NCI-H1092 treated with DMSO at 0.1 percent for 48 hours (cell line): Measurements from ENCODE around the gene TAS2R30.
"Not testable (repeated sequence)": the region's sequence is repeated elsewhere in the genome, so short reads cannot be mapped to it uniquely, and the experiment has no call there.

Experiments
- DNase-seq: peaks from one replicate; lab custom pipeline; 2025; lab: John Stamatoyannopoulos, UW

TAS2R30 gene

GRCh38 chr12:11130382-11130781 is 4.1 kb downstream of the TAS2R30 start:
- no peak for DNase-seq

GRCh38 chr12:11114130-11114529 is 20.3 kb downstream of the TAS2R30 start:
- not testable (repeated sequence) for DNase-seq

- not testable (repeated sequence) for DNase-seq
Observed at GRCh38 chr12:11111213-11111612, 23.2 kb downstream of the TAS2R30 start.

GRCh38 chr12:11108862-11109261 is 25.6 kb downstream of the TAS2R30 start:
- DNase-seq, result no peak

GRCh38 chr12:11107719-11108118 is 26.7 kb downstream of the TAS2R30 start:
- no peak for DNase-seq

- DNase-seq, result no peak
Observed at GRCh38 chr12:11106288-11106687, 28.2 kb downstream of the TAS2R30 start.

- DNase-seq, result no peak
Observed at GRCh38 chr12:11105546-11105945, 28.9 kb downstream of the TAS2R30 start.

- not testable (repeated sequence) for DNase-seq
Observed at GRCh38 chr12:11094910-11095309, 39.5 kb downstream of the TAS2R30 start.

GRCh38 chr12:11092128-11092527 is 42.3 kb downstream of the TAS2R30 start, which contains the start of gene TAS2R43:
TSS of gene TAS2R43 (minus strand) at chr12:11092313. CDS start at chr12:11092229, 84 bp downstream.
- no peak for DNase-seq

- no peak for DNase-seq
Observed at GRCh38 chr12:11089246-11089645, 45.2 kb downstream of the TAS2R30 start.

- DNase-seq, result no peak
Observed at GRCh38 chr12:11085419-11085818, 49.0 kb downstream of the TAS2R30 start.
